B cell (primary cell): Measurements from ENCODE around the gene CTPS2.

ENCODE experiments used
- CTCF ChIP-seq: fragments of 200-600 bp; IDR thresholded peaks from one replicate; pipeline ENCODE4 v1.8.0; 2022; ENCODE audit warnings: antibody characterized with exemption, mild to moderate bottlenecking
- EZH2 ChIP-seq: IDR thresholded peaks from 2 replicates; pipeline ENCODE4 v1.6.1; 2012; ENCODE audit warnings: borderline replicate concordance, low read depth, mild to moderate bottlenecking, moderate library complexity, low read length; ENCODE audit not compliant: insufficient read depth, poor library complexity, severe bottlenecking

GRCh38 chrX:16579517-16579916 is 133.0 kb downstream of the CTPS2 start:
- TF ChIP-seq EZH2 (no peak), CTCF (no peak)
